Stimulated activated effector memory CD8-positive, alpha-beta T cell treated with anti-CD3 and anti-CD28 coated beads, Interleukin-12 subunit alpha, Interleukin-12 subunit beta, amount 100 ng/mL, for 72 hours (primary cell): ENCODE data around the gene KCTD14.
"Not testable (repeated sequence)": the region's sequence is repeated elsewhere in the genome, so short reads cannot be mapped to it uniquely, and the experiment has no call there.

ENCODE experiments used
- ATAC-seq: fragments of 150-1000 bp; cut with Tn5 transposase; 2 replicates; pipeline ENCODE4 v1.10.0; 2021
- DNase-seq, 2 donors: peaks; one replicate each; pipeline ENCODE4 v3.0.0; 2021 to 2022; ENCODE audit warnings: low spot score in 2 of 2
- H3K27ac Mint-ChIP-seq: one replicate; pipeline ENCODE4 v1.8.0; 2022; ENCODE audit warnings: mild to moderate bottlenecking, mixed read lengths
- H3K36me3 Mint-ChIP-seq: one replicate; pipeline ENCODE4 v1.8.0; 2022; ENCODE audit warnings: mild to moderate bottlenecking, mixed read lengths
- H3K4me1 Mint-ChIP-seq: one replicate; pipeline ENCODE4 v1.8.0; 2022; ENCODE audit warnings: mixed read lengths
- H3K4me3 Mint-ChIP-seq: one replicate; pipeline ENCODE4 v1.8.0; 2022; ENCODE audit warnings: mild to moderate bottlenecking, mixed read lengths
- H3K9me3 Mint-ChIP-seq: one replicate; pipeline ENCODE4 v1.8.0; 2022; ENCODE audit warnings: mixed read lengths

The KCTD14 gene

DNA sequence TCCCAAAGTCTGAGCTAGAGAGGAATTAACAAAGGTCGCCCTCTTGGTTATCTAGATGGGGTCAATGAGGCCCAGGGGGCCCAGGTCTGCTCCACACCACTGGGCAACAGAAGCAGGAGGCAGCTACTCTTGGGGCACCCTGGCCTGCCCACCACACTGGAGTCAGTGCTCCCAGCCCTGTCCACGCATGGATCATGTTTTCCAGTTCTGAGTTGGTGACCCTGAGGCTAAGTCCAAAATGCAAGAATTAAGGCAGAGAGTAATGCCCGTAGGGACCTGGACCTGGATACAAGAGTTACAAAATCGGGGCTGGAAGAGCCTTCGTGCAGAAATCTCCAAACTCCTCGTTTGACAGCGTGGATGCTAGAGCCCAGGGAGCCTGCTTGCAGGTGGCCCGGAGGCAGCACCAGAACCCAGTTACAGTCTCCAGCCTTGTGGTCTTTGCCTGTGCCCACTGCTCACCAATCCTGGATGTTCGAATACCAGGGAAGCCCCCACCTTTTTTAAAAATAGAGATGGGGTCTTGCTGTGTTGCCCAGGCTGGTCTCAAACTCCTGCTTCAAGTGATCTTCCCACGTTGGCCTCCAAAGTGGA is 34.5 kb upstream of the KCTD14 start:
- ATAC-seq = no peak
- no peak for DNase-seq
- no peaks in the 10 kb centered on the region for H3K36me3 Mint-ChIP-seq
- no peak overlapping the region for H3K27ac Mint-ChIP-seq
- H3K9me3 Mint-ChIP-seq = no peaks in the 10 kb centered on the region
- no peaks in the 10 kb centered on the region for H3K4me1 Mint-ChIP-seq
- no peak overlapping the region for H3K4me3 Mint-ChIP-seq

DNA sequence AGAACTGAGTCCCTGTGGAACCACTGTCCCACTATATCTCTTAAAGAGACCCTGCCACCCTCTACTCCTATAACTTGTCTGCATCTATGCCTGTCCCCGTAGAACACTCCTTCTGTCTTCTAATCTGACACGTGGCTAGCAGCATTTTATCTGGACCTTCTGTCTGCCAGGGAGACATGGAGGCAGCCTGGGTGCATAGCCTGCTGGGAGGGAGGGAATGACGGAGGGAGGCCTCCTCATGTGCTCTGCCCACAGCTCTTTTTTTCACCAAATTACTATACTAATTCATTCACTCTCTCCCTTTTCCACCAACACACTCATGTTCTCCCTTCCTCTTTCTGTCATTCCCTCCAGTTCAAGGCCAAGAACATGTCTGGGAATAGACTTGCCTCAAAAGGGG is 33.0 kb upstream of the KCTD14 start:
- no peaks in the 10 kb centered on the region for H3K36me3 Mint-ChIP-seq
- H3K4me1 Mint-ChIP-seq = no peaks in the 10 kb centered on the region
- no peak for DNase-seq
- no peak for ATAC-seq
- no peak overlapping the region for H3K27ac Mint-ChIP-seq
- H3K4me3 Mint-ChIP-seq = no peak overlapping the region
- H3K9me3 Mint-ChIP-seq = no peaks in the 10 kb centered on the region

DNA sequence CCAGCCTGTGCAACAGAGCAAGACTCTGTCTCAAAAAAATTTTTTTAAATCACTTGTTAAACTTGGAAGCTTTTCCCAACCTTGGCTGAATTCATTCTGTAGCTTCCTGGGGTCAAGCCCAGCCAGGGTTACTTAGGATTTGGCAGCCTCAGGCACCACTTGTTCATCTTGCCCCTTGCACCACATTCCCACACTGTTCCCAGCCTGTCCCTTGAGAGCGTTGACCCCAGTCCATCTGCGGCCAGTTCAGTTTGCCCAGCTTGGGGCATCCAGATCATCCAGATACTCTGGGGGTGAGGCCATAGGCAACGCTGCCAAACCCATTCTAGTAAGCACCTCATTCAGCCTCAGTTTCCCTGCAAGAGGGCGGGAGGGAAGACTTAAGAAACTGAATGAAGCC is 31.9 kb upstream of the KCTD14 start:
- no peak overlapping the region for H3K4me3 Mint-ChIP-seq
- DNase-seq = no peak
- H3K4me1 Mint-ChIP-seq = no peaks in the 10 kb centered on the region
- ATAC-seq = no peak
- no peaks in the 10 kb centered on the region for H3K36me3 Mint-ChIP-seq
- H3K9me3 Mint-ChIP-seq = no peaks in the 10 kb centered on the region
- H3K27ac Mint-ChIP-seq = no peak overlapping the region

DNA sequence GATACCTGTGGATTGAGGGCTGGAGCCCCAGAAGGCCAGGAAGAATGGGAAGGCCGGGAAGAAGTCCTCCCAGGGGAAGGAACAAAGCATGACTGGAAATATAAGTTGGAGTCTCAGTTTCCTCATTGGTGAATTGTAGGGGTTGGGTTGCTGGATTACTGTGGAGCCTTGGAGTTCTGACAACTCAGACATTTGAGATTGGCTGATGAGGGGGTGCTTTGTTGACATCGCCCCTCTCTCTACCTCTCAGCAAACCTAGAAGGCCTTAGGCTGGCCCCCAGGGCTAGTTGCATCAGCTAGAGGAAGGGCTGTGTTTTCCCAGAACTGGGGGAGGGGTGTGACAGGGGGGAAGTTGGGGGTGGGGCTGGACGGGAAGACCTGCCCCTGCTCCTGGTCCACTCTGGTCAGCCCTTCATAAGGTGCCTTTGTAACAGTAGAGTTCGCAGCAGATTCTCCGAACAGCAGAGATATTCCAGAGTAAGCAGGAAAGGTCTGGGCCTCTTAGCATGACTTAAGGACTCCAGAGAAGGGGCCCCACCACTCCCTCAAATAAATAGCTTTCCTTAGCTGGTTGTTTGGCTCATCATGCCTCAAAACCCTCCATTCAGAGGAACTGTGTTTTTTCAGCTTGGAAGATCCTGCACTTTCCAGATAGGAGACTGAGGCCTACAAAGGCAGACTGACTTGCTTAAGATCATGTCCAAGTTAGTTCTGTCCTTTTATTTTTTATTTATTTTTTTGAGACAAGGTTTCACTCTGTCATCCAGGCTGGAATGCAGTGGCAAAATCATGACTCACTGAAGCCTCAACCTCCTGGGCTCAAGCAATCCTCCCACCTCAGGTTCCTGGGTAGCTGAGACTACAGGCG is 28.1 kb upstream of the KCTD14 start:
- peaks cover 2% of the 10 kb centered on the region for H3K4me1 Mint-ChIP-seq
- H3K9me3 Mint-ChIP-seq = no peaks in the 10 kb centered on the region
- H3K27ac Mint-ChIP-seq = peak overlapping the region; percentile 60
- H3K36me3 Mint-ChIP-seq = no peaks in the 10 kb centered on the region
- H3K4me3 Mint-ChIP-seq = no peak overlapping the region
- DNase-seq = no peak
- no peak for ATAC-seq

GRCh38 chr11:78049348-78049747 is 26.3 kb upstream of the KCTD14 start:
- no peak overlapping the region for H3K4me3 Mint-ChIP-seq
- peaks cover 10% of the 10 kb centered on the region for H3K4me1 Mint-ChIP-seq
- DNase-seq (no peak), ATAC-seq (no peak)
- no peaks in the 10 kb centered on the region for H3K9me3 Mint-ChIP-seq
- H3K27ac Mint-ChIP-seq = no peak overlapping the region
- no peaks in the 10 kb centered on the region for H3K36me3 Mint-ChIP-seq

DNA sequence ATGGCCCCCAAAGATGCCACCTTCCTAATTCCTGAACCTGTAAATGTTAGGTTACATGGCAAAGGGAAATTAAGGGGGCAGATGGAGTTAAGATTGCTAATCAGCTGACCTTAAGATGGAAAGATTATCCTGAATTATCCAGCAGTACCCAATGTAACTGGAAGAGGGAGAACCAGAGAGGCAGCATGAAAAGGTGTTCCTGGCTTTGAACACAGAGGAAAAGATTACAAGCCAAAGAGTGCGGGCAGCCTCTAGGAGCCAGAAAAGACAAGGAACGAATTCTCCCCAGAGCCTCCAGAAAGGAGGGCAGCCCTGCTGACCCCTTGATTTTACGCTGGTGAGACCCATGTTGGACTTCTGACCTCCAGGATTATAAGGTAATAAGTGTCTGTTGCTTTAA is 25.5 kb upstream of the KCTD14 start:
- ATAC-seq (no peak), DNase-seq (no peak)
- Mint-ChIP-seq H3K9me3 (no peaks in the 10 kb centered on the region), H3K36me3 (no peaks in the 10 kb centered on the region), H3K27ac (no peak overlapping the region), H3K4me3 (no peak overlapping the region), H3K4me1 (peaks cover 12% of the 10 kb centered on the region)

DNA sequence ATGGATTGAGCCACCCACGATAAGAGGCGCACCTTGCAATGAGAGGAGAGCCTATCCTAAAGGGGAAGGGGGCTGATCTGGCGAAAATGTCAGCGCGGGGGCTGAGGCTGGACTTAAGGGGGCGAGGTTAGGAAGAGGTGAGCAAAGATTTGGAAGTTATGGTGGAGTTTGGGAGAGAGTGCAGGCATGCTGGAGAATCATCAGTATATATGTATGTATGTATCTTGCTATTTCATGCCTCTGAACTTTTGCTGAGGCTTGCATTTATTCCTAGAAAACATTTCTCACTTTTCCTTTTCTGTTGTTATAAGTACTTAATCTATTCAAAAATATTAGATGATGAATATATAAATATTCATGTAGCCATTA is 23.4 kb upstream of the KCTD14 start:
- Mint-ChIP-seq H3K9me3 (no peaks in the 10 kb centered on the region), H3K27ac (no peak overlapping the region), H3K4me1 (peaks cover 20% of the 10 kb centered on the region), H3K4me3 (peak overlapping the region; percentile 55), H3K36me3 (no peaks in the 10 kb centered on the region)
- ATAC-seq = no peak
- DNase-seq = no peak

DNA sequence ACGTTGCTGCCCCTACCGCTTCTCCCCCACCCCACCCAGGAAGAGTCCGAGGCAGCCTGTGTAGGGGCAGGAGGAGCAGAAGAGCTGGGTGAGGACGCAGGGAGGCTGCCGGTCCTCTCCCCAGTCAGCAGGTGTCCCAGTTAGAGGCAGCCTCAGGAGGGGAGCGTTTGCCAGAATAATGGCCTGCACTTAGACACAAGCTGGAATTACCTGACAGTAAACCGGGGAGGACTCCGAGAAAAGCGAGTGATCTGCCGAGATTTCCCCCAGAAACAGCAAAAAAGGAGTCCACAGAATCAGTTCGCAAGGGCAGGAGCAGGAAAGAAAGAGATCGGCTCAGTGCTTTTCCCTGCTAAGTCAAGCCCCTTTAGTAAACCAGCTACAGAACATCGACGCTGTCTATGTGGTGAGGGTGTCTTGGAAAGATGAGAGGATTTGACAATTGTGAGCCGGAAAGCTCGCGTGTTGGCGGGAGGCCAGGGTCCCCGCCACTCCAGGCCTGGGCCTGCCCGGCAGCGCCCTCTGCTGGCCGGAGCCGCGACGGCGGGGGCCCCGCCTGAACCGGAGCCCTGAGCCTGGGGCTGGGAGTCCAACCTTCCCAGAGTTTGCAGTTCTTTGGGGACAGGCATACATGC is 22.9 kb upstream of the KCTD14 start:
- DNase-seq (peak; percentile 90 to 92), ATAC-seq (peak; percentile 90)
- H3K9me3 Mint-ChIP-seq = no peaks in the 10 kb centered on the region
- no peak overlapping the region for H3K27ac Mint-ChIP-seq
- peak overlapping the region; percentile 55 for H3K4me3 Mint-ChIP-seq
- H3K4me1 Mint-ChIP-seq = peaks cover 25% of the 10 kb centered on the region
- H3K36me3 Mint-ChIP-seq = no peaks in the 10 kb centered on the region

- Mint-ChIP-seq H3K4me1 (peaks cover 37% of the 10 kb centered on the region), H3K36me3 (peaks cover 4% of the 10 kb centered on the region), H3K4me3 (no peak overlapping the region), H3K9me3 (no peaks in the 10 kb centered on the region), H3K27ac (no peak overlapping the region)
- ATAC-seq (no peak), DNase-seq (no peak)
Measured at GRCh38 chr11:78044706-78045105, 21.6 kb upstream of the KCTD14 start.

DNA sequence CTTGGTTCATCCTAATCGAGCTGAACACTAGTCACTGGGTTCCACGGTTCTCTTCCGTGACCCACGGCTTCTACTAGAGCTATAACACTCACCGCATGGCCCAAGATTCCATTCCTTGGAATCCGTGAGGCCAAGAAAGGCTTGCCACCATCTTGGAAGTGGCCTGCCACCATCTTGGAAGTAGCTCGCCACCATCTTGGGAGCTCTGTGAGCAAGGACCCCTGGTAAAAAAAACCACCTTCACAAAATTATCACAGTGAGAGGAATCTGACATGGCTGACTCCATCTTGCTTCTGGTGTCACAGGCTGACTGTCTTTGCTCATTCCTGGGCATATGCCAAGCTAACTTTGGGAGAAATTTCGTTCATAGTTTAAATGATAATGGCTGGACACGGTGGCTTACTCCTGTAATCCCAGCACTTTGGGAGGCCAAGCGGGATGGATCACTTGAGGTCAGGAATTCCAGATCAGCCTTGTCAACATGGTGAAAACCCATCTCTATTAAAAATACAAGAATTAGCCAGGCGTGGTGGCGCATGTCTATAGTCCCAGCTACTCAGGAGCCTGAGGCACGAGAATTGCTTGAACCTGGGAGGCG is 18.9 kb upstream of the KCTD14 start:
- H3K4me1 Mint-ChIP-seq = peaks cover 48% of the 10 kb centered on the region
- DNase-seq (no peak), ATAC-seq (no peak)
- H3K9me3 Mint-ChIP-seq = no peaks in the 10 kb centered on the region
- peaks cover 7% of the 10 kb centered on the region for H3K36me3 Mint-ChIP-seq
- peak overlapping the region; percentile 10 for H3K4me3 Mint-ChIP-seq
- H3K27ac Mint-ChIP-seq = peak overlapping the region; percentile 100

GRCh38 chr11:78041380-78041719 is 18.3 kb upstream of the KCTD14 start:
- Mint-ChIP-seq H3K4me1 (peaks cover 47% of the 10 kb centered on the region), H3K4me3 (peak overlapping the region; percentile 10), H3K27ac (peak overlapping the region; percentile 100)
- not testable (repeated sequence) for DNase-seq, H3K9me3 Mint-ChIP-seq, ATAC-seq, H3K36me3 Mint-ChIP-seq

- peak overlapping the region; percentile 100 for H3K27ac Mint-ChIP-seq
- H3K36me3 Mint-ChIP-seq = peaks cover 7% of the 10 kb centered on the region
- no peaks in the 10 kb centered on the region for H3K9me3 Mint-ChIP-seq
- no peak for DNase-seq
- no peak for ATAC-seq
- peaks cover 42% of the 10 kb centered on the region for H3K4me1 Mint-ChIP-seq
- H3K4me3 Mint-ChIP-seq = peak overlapping the region; percentile 75
Measured at GRCh38 chr11:78040691-78041379, 17.8 kb upstream of the KCTD14 start.

DNA sequence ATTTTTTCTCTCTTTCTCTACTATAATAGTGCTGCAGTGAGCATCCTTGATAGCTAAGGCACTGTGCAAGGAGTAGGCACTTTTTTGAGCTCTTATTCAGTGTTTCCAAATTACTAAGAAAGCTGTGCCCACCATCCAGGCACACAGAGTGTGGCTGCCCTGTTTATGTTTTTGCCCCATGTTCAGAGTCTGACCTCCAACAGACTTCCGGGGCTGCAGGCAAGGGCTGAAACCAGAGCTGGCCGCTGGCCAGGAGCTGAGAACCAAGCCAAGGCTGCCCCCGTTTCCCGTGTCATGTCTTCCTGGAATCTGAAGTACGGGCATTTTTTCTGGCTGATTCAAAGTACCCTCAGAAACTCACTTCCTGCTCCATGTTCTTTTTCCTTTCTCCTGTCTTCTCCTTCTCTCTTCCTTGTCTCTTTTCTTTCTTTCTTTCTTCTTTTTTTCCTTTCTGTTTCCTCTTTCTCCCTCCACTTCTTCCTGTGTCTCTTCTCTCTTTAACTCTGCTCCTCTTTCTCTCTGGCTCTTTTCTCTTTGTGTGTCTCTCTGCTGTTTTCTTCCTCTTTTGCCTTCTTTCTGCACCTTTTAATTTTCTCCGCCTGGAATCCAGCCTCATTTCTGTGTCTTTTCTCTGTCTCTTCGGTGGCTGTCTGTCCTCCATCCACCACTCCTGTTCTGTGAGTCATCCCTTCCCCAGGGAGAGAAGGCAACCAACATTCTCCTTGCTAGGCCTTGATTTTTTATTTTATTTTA is 17.0 kb upstream of the KCTD14 start:
- peak; percentile 92 for ATAC-seq

GRCh38 chr11:78039391-78039918 is 16.4 kb upstream of the KCTD14 start:
- H3K36me3 Mint-ChIP-seq = peaks cover 7% of the 10 kb centered on the region
- DNase-seq = no peak
- H3K4me1 Mint-ChIP-seq = peaks cover 41% of the 10 kb centered on the region
- H3K27ac Mint-ChIP-seq = peak overlapping the region; percentile 100
- H3K9me3 Mint-ChIP-seq = no peaks in the 10 kb centered on the region
- ATAC-seq = peak; percentile 3
- H3K4me3 Mint-ChIP-seq = peak overlapping the region; percentile 75

More for the DNA sequence above, 17.0 kb upstream of the KCTD14 start:
- peak overlapping the region; percentile 100 for H3K27ac Mint-ChIP-seq
- peak overlapping the region; percentile 75 for H3K4me3 Mint-ChIP-seq
- peaks cover 38% of the 10 kb centered on the region for H3K4me1 Mint-ChIP-seq
- no peaks in the 10 kb centered on the region for H3K9me3 Mint-ChIP-seq
- peaks cover 7% of the 10 kb centered on the region for H3K36me3 Mint-ChIP-seq
- peak; percentile 44 to 78 for DNase-seq
